Measurements from ENCODE around the gene LARGE2. TPM values are rescaled to one million over a fixed set of nuclear protein-coding genes. Genes with fewer than 3 reads are reported as not detected.
A peak's percentile ranks its signal among the peaks of the same experiment; 100 is the strongest.

Gene LARGE2
- total and polyA plus RNA-seq, 9 of the 15 experiments (the other 6 are each of a cell fraction or from before 2014, with no cell fraction given), result 0.56 to 14.1 (median 6.6) TPM

DNA sequence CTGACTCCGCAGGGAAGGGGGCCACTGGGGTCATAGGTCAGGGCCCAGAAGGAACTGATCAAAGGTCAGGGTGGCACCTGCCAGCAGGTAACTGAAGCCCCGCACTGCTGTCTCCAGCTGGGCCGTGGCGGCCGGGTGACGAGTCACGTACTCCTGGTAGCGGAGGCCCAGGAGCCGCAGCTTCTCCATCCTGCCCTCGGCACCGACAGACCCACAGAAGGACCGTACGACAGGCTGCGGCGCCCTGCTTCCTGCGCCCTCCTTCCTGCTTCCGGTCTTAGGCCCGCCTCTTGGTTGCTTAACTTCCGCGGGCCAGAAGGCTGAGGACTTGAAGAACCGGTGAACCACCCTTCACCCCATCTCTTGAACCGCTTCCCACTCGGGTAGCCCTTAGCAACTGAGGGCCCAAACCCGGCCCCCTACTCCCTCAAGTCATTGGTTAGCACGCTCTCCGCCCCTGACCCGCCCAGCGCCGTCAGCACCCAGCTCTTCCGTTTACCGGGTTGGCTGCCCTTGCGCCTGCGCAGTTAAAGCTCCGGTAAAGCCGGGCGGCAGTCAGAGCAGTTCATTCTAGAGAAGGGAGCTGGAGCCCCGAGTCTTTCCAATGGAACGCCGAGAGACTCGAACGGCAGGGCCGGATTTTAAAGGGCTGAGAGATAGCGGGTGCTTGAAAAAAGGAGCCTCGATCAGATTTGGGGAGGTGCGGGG is 4.7 kb upstream of the LARGE2 start, which contains the start of gene PEX16 (continued):
- TF ChIP-seq KAT8 (IDR thresholded peaks at IDR 0.05; ENCODE audit: low read depth) (no peak), ZNF76 (CRISPR knock-in tag; IDR thresholded peaks at IDR 0.05; ENCODE audit: borderline replicate concordance) (no peak), ZC3H4 (CRISPR knock-in tag; IDR thresholded peaks at IDR 0.05; ENCODE audit: borderline replicate concordance) (no peak), ATF7 (IDR thresholded peaks at IDR 0.05) (peak; percentile 80; the same call in 1 of the 2 replicates), ZNF175 (CRISPR knock-in tag; IDR thresholded peaks at IDR 0.05; ENCODE audit: low read depth) (peak; percentile 78; the same call in 1 of the 2 replicates), KDM4B (IDR thresholded peaks at IDR 0.05; ENCODE audit: borderline replicate concordance in 2 of 2, low read depth in 1 of 2) (peak in 1 of 2 experiments; percentile 93; a peak in 2 of 4 replicates), POLR2A (conservative IDR thresholded peaks at IDR 0.05) (peak; percentile 81), SMAD2 (IDR thresholded peaks at IDR 0.05; ENCODE audit: low read depth, low read length) (no peak), TAF1 (IDR thresholded peaks at IDR 0.05; ENCODE audit: control insufficient read depth, extremely low read depth, insufficient read depth, low read length, severe bottlenecking) (peak; percentile 55), ZNF3 (CRISPR knock-in tag; IDR thresholded peaks at IDR 0.05) (no peak), ZFX (CRISPR knock-in tag; IDR thresholded peaks at IDR 0.05) (peak; percentile 54; the same call in 1 of the 2 replicates), FOXK2 (conservative IDR thresholded peaks at IDR 0.05 in 1 of 2, IDR thresholded peaks at IDR 0.05 in 1 of 2; ENCODE audit: low read depth in 2 of 2) (peak; percentile 49 to 62; a peak in 1 of 4 replicates), CHD2 (IDR thresholded peaks at IDR 0.05; ENCODE audit: low read depth, low read length) (no peak), SMAD1 (IDR thresholded peaks at IDR 0.05; ENCODE audit: low read depth, low read length, partially characterized antibody) (peak; percentile 39), ZBTB12 (CRISPR knock-in tag; IDR thresholded peaks at IDR 0.05) (peak; percentile 40; the same call in 1 of the 2 replicates), ZBTB7A (IDR thresholded peaks at IDR 0.05; ENCODE audit: borderline replicate concordance, control insufficient read depth, low read depth, low read length) (0 out of 2 replicates have a peak, but pooled peaks have one; percentile 36), RBM15 (IDR thresholded peaks at IDR 0.05; ENCODE audit: insufficient read depth, low read length) (no peak), CBFA2T3 (IDR thresholded peaks at IDR 0.05) (no peak), ZBTB8A (IDR thresholded peaks at IDR 0.05; ENCODE audit: partially characterized antibody) (no peak), PRMT5 (CRISPR knock-in tag; IDR thresholded peaks at IDR 0.05) (no peak), RBBP5 (IDR thresholded peaks at IDR 0.05; ENCODE audit: borderline replicate concordance, insufficient read depth, low read length, poor library complexity, severe bottlenecking) (peak; percentile 63), ASH1L (IDR thresholded peaks at IDR 0.05; ENCODE audit: borderline replicate concordance, low read depth, partially characterized antibody) (peak; percentile 69)
- TF ChIP-seq, protein P1, sequence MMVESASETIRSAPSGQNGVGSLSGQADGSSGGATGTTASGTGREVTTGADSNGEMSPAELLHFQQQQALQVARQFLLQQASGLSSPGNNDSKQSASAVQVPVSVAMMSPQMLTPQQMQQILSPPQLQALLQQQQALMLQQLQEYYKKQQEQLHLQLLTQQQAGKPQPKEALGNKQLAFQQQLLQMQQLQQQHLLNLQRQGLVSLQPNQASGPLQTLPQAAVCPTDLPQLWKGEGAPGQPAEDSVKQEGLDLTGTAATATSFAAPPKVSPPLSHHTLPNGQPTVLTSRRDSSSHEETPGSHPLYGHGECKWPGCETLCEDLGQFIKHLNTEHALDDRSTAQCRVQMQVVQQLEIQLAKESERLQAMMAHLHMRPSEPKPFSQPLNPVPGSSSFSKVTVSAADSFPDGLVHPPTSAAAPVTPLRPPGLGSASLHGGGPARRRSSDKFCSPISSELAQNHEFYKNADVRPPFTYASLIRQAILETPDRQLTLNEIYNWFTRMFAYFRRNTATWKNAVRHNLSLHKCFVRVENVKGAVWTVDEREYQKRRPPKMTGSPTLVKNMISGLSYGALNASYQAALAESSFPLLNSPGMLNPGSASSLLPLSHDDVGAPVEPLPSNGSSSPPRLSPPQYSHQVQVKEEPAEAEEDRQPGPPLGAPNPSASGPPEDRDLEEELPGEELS (CRISPR knock-in tag; IDR thresholded peaks at IDR 0.05; ENCODE audit: borderline replicate concordance), result no peak
- TF ChIP-seq, protein P2, sequence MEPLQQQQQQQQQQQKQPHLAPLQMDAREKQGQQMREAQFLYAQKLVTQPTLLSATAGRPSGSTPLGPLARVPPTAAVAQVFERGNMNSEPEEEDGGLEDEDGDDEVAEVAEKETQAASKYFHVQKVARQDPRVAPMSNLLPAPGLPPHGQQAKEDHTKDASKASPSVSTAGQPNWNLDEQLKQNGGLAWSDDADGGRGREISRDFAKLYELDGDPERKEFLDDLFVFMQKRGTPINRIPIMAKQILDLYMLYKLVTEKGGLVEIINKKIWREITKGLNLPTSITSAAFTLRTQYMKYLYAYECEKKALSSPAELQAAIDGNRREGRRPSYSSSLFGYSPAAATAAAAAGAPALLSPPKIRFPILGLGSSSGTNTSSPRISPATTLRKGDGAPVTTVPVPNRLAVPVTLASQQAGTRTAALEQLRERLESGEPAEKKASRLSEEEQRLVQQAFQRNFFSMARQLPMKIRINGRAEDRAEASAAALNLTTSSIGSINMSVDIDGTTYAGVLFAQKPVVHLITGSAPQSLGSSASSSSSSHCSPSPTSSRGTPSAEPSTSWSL (CRISPR knock-in tag; IDR thresholded peaks at IDR 0.05; ENCODE audit: borderline replicate concordance), result no peak

Data from K562 (cell line).